Stimulated activated CD8-positive, alpha-beta memory T cell treated with anti-CD3 and anti-CD28 coated beads, Interleukin-4, amount 100 ng/mL, for 4 hours (primary cell): ENCODE data around the gene ST6GALNAC2.

Experiments
- DNase-seq, 2 donors: peaks; one replicate each; pipeline ENCODE4 v3.0.0-alpha.2; 2020; ENCODE audit warnings: low read depth in 2 of 2, low spot score in 1 of 2

ST6GALNAC2 gene

DNA sequence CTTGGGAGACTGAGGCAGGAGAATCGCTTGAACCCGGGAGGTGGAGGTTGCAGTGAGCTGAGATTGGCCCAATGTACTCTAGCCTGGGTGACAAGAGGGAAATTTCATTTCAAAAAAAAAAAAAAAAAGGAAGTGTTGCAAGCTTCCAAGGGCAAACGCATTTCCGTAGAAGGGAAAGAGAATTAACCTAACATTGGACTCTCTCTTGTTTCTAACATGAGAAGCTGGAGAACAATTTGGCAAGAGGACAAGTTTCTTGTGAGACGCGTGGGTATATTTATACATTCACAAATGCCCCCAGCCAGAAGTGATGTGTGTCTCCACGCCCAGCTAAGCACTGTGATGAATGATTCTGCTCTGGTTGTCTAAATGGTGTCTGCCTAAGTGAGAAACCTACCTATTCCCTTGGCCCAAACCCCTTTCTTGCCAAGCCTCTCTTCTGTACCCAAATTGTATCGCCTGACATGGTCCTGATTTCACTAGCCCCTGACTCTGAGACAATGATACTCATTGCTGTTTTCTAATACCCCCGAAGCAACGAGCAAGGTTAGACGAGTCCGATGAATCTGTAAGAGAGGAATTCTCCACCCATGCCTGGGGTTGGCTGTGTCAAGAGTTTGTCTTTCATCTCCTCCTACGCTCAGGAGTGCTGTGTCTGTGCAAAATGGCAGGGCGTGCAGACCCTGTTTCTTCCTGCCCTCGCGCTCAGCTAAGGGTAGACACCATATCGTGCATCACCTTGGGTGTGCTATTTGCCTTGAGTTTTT, 14.2 kb upstream of the ST6GALNAC2 start:
- DNase-seq = no peak

DNA sequence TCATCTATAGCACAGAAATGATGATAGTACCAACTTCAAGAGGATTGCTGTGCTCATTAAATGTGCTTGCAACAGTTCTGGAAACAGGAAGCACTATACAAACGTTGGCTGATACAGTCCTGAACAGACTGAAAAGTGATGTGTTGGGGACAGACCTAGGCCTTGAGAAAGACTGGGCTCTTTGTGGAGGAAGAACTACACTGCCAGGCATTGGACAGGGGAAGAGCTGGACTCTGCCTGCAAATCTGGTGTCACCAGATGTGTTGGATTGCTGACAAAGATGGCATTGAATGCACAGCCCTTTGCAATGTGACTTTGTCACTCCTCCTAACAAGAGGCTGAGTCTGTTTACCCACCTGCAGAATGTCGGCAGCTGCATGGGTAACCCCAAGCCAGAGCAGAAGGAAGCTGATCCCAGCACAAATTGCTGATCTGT, 12.4 kb upstream of the ST6GALNAC2 start:
- no peak for DNase-seq

DNA sequence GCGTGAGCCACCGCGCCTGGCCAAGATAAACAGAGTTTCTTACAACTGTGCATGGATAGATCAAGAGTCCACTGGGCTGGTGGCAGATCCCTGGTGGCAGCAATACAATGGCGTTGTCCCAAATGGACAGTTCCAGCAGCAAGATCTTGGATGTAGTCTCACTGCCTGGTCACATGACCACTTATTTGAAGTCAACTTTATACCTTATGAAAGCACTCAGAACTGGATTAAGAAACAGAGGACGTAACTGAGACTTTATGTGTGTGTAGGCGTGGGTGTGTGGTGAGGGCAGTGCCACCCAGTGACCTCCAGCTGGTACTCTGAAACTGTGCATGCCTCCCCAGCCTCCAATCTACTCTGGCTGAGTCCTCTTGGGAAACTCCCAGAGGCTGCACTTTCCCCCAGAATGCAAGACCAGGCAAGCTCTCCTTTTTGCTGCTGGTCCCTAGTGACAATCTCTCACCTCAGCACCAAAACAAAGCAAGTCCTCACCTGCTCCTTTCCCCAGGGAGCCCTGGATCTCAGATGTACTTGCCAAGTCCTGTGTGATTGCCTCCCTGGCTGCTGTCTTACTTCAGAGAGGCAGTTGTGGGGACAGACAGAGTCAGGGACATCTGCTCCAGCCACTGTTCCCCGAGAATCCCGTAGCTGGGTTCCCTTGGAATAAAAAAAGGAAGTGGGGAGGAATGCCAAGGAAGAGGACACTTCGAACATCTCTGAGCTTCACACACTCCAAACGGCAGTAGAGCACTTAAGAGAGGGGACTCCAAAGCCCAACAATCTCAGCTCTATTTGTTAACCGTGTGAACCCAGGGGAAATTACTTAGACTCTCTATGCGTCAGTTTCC, 11.7 kb upstream of the ST6GALNAC2 start:
- DNase-seq = no peak

DNA sequence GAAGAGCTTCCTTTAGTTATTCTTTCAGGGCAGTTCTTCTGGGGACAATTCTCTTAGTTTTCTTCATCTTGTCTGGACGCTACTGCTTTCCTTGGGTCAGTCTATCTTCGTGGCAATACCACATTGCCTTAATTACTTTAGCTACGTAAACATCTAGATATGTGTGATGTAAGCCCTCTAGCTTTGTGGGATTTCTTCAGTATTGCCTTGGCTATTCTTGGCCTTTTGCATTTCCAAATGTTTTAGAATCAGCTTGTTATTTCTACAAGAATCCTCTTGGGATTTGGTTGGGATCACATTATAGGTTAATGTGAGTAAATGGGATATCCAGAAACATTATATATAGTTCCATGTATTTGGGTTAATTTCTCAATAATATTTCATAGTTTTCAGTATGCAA, 9.0 kb upstream of the ST6GALNAC2 start:
- DNase-seq = no peak

DNA sequence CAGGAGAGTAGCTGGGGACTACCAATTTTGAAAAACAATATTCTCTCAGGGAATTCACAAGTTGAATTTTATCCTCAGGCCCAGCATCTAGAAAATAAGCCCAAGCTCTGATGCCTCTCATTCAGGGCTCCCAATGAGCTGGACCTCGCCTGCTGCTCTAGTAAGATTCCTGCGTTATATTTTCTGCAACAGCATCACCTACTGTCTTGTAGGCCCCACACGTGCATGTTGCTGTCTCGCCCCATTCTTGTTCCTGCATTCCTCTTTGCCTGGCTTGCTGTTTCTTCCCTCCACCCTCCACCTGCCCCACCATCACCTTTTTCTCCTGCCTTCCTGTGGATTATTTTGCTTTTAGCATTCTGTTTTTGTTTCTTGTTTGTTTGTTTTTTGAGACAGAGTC, 8.3 kb upstream of the ST6GALNAC2 start:
- DNase-seq = no peak

DNA sequence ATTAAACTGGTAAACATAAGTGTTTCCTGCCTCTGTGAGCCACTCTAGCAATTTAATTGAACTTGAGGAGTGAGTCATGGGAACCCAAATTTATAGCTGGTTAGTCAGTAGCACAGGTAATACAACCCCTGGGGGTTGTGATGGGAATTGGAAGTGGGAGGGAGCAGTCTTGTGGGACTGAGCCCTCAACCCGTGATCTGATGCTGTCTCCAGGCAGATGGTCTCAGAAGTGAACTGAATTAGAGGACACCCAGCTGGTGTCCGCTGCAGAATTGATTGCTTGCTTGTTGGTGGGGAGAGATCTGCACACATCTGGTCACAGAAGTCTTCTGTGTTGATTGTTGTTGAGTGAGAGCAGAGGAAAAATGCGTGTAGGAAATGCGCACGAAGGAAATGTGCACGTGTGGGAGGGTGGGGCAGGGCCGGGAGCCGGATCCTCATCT, 7.7 kb upstream of the ST6GALNAC2 start:
- no peak for DNase-seq

DNA sequence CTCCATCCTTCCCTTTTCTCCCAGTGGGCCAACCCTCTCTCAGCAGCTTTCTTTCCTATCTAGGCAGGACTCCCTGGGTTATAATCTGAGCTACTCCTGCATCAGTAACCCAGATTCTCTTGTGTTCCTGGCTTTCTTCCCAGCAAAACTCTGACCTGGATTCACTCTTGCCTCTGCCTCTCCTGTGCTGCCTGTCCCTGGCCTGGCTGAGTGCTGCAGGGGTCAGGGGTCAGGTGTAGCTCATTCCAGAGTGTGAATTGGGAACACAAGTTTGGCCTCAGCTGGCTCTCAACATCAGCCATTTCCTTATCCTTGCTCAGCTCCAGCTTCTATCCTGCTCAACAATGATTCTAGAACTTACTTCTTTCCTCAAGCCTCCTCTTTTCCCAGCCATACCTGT, 2.5 kb upstream of the ST6GALNAC2 start:
- DNase-seq = no peak

DNA sequence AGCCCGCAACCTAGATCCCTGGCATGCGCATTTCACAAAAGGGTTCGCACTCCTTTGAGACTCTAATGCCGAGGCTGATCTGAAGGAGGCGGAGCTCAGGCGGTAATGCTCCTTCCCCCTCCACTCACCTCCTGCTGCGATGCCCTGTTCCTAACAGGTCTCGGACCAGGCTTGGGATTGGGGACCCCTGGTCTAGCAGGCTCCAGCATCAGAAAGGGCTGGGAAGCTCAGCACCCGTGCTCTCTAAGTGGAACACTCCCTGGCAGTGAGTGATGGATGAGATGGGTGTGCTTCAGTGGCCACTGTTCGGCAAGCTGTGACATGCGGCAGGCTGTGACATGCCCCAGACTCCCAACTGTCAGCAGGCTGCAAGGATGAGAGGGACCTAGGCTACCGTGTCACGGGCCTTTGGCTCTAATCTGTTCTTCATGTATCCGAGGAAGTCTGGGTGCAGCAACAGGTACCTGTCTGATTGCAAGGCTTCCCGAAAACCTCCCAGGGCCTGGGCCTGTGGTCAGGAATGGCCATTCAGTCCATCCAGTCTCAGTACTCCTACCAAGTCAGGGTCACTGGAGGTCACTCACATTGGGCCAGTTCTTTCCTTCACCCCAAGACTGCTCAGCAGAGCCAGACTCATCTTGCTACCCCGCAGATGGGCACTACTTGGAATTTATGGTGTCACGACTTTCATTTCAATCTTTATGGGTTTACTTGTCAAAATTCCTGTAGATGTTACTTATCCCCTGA, 1.3 kb upstream of the ST6GALNAC2 start:
- DNase-seq = no peak

DNA sequence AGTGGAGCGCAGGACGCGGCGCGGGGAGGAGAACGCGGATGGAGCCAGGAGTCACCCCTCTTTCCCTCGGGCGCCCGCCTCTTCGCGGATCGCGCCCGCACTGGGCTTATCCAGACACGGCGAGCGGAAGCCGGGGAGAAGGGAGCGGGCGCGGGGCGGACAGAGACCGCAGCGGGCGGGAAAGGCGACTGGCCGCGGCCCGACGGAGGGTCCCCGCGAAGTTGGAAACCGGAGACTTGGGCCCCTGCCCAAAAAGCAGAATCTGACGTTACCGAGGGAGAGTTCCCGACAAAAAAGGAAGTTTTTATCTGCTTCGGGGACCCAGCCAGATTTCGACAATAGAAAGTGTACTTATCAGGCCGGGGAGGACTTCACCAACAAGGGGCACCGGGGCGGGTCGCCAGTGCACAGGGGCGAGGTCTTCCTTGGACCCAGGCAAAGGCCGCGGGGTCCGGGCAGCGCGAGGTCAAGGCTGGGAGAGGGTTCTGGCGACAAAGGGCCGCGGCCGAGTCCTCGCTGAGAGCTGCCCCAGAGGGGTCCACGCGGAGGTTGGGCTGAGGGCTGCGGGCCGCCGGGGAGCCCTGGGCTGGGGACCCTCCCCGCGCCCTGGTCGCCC, 519 bp downstream of the ST6GALNAC2 start:
- no peak for DNase-seq

DNA sequence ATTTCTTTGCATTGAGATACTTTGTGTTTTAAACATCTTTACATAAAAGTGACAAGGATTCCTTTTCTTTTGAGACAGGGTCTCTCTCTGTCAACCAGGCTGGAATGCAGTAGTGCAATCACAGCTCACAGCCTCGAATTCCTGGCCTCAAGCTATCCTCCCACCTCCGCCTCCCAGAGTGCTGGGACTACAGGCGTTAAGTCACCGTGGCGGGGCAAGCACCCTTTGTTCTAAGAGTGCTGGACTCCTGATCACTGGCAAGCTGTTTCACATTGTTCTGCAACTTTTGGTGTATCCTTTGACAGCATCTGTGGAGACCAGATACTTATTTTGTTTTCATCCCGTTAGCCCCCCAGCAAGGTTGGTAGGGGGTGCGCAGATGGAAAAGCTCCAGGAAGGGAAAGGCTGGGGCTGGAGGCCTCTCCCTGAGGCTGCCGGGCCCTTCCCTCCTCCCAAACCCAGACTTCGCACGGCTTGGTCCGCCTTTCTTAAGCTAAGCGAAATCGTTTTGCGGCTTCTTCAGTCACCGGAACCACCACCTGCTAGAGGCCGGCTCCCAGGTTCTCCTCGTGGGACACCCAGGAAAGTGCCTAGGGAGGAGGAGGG, 1.1 kb downstream of the ST6GALNAC2 start:
- no peak for DNase-seq

DNA sequence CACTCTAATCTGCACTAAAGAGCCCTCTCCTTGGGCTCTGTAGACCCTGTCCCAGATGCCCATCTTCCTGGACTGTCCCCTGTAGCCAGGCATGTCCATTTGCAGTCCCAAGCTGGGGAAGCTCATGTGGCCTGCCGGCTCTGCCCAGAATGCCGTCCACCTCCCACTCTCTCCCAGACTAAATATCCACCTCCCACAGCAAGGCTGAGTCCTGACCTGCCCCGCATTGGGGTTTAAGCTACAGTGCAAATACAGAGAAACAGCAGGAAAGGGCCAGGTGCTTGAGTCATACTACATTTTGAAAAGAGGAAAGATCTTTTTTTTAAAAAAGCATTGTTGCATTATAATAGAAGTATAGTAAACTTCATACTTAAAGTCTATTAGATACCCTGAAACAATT, 3.0 kb downstream of the ST6GALNAC2 start:
- no peak for DNase-seq

DNA sequence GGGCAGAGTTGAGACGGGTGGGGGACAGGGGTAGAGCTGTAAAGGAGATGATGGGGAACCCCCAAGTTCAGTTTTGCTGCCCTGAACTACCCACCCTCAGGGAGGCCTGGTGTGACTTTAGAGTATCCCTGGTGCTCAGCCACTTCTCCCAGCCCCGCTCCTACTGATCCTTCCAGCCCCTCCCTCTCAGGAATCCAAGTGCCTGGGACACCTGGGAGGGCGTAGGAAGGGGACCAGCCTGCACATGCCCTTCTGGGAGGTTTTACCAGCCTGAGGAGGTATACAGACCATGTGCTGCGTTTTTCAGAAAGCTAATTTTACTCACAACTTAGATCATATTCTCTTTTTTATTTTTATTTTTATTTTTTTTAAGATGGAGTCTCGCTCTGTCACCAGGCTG, 4.1 kb downstream of the ST6GALNAC2 start:
- DNase-seq = no peak

DNA sequence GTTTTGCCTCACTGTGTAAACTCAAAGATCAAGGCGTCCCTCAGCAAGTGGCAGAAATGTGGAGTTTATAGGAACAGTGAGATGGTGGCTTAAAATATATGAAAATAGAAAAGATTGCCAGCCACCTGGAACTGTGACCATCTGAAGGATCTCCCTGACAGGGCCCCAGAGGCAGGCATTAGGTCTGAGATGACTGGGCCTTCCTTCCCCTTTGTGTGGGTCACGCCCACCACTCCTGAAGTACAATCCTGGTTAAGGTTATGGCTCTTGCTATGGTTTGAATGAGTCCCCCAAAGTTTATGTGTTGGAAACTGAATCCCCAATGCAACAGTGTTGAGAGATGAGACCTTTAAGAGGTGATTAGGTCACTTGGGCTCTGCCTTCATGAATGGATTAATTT, 6.4 kb downstream of the ST6GALNAC2 start:
- no peak for DNase-seq

DNA sequence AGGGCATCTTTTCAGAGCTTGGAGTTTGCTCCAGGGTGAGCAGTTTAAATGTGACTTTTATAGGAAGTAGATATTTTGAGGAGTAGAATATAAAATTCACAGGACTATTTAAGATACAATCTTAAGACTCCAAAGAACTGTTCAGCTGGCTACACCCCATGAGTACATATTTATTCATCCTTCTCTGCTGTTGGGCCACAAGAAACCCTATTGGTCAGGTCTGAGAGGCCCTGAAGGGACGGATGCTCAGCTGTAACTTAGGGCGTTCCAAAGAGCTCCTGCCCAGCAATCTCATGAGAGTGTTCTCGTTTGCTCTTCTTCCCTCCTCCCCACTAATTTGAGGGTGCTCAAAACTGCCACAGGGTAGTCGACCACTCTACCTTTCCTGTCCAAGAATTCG, 7.3 kb downstream of the ST6GALNAC2 start:
- DNase-seq = no peak

DNA sequence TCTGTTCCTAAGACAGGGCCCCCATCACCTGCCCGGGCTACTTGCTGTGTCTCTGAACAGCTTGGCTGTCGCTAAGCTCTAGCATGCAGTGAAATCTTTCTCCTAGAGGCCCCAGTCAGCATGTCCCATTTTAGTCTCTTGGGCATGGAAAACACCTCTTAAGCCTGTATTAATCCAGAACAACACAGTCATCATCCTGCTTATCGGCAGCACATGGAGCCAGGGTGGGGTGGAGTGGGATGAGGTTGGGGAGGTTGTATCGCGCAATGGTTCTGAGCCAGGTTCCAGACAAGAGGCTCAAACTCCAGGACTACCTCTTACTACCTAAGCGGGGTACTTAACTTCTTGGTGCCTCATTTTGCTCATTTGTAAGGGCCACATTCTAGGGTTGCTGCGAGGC, 7.8 kb downstream of the ST6GALNAC2 start:
- no peak for DNase-seq

DNA sequence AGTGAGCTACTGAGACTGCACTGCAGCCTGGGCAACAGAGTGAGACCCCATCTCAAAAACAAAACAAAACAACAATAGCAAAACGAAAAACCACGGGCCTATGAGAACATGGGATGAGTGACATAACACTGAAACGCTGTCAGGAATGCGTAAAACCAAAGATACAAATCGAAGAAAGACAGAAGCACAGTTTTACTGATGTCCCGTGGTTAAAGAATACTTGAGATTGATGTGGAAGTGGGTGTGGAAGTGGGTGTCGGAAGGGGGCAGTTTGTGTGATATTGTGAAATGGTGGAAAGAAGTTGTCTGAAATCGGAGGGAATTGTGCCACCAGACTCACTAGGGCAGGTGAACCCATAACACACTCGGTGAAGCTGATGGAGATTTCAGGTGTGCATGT, 9.5 kb downstream of the ST6GALNAC2 start:
- no peak for DNase-seq

DNA sequence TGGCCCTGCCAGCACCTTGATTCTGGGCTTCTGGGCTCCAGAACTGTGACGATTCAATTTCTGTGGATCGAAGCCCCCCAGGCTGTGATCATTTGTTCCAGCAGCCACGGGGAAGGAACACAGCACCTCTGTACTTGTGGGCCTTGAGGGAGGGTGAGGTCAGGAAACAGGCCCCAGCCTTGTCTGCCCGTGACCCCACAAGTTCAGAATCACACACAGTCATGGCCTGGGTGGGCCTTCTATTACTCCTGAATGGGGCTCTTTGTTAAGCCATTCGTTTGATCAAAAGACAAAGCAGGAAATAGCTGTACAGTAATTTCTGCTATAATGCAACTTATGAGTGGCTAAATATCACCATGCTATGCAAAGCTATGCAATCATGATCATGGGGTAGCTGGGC, 10.1 kb downstream of the ST6GALNAC2 start:
- no peak for DNase-seq

DNA sequence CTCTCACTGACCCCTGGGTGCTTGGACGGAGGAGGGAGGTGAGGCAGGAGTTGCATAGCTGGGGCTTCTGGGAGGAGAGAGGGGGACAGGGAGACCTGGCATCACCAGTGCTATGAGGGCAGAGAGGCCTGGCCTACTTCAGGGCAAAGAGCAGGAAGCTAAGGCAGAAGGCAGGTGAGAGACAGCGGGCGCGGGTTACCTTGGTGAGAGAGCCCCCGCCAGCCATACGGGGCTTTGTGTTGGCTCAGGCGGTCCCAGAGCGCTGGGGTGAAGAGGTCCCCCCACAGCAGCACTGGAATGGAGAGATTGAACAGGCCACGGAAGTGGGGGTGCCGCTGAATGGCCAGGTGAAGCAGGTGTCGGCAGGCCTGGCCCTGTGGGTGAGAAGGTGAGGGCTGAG, 11.5 kb downstream of the ST6GALNAC2 start:
- no peak for DNase-seq

DNA sequence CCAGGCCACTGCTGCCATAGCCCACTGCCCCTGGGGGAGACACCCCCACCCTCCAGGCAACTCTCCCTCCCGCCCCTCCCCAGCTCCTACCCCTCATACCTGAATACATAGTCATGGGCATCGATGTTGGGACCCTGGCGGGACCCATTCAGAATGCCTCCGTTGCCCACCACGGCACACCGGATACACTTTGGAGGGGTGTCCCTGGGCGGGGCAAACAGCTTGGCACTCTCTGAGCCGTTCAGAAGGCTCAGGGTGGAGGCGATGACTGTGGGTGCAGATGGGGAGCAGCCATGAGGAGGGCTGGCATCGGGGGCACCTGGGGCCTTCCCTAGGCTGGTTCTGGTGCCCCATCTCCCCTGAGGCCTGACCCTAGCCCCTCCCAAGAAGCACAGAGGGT, 12.6 kb downstream of the ST6GALNAC2 start:
- DNase-seq = no peak

DNA sequence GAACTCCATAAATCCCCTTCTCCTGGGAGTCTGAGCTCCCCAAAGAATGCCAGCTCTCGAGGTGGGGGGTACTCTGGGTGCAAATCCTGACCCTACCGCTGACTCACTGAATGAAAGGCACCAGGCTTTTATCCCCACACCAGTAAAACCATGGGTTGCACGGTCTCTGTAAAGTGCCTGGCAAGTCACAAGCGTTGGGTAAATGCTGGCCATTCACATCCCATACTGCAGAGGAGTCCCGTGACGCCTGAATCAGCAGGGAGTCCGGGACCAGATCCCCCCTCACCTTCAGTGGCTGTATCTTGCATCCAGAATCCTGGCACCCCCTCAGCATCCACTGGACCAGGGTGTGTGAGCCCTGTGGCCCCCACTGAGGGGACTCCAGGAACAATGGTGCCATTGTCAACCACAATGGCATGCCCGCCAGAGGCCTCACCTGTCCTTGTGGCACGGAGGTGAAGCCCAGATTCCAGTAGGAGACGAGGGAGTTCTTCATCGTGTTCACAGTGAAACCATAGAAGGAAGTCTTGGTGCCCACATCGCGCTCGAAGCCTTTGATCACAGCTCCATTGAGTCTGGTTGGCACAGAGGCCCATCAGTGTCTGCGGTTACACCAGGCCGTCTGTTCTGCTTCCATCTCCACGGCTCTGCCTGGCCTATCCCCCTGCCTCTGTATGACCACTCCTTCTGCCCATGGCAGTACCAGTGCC, 13.3 kb downstream of the ST6GALNAC2 start:
- no peak for DNase-seq
